Astrocyte (in vitro differentiated cells and primary cell): Measurements from ENCODE around the gene TMEM98. TPM values are rescaled to one million over a fixed set of nuclear protein-coding genes. Genes with fewer than 3 reads are reported as not detected.
"Not testable (repeated sequence)": the region's sequence is repeated elsewhere in the genome, so short reads cannot be mapped to it uniquely, and the experiment has no call there.

Experiments
- DNase-seq: peaks from one replicate; pipeline ENCODE4 v3.0.0-alpha.2; 2010; ENCODE audit warnings: low read depth
- FAIRE-seq: peaks from 2 replicates; lab custom pipeline; 2011; peaks lifted over from hg19 to GRCh38; lab: Jason Lieb, UNC
- H2AFZ ChIP-seq: 2 replicates; pipeline ENCODE4 v1.6.0; 2012; ENCODE audit warnings: low read depth, low read length, inconsistent platforms
- H3K27ac ChIP-seq: 2 replicates; pipeline ENCODE4 v1.5.1; 2011; ENCODE audit warnings: low read depth, low read length, inconsistent platforms
- H3K27me3 ChIP-seq: 2 replicates; pipeline ENCODE4 v1.6.0; 2011; ENCODE audit warnings: low read length, inconsistent platforms; ENCODE audit not compliant: insufficient read depth
- H3K36me3 ChIP-seq: 2 replicates; pipeline ENCODE4 v1.5.1; 2011; ENCODE audit warnings: low read length, inconsistent platforms; ENCODE audit not compliant: insufficient read depth
- H3K4me1 ChIP-seq: 2 replicates; pipeline ENCODE4 v1.5.1; 2011; ENCODE audit warnings: low read length, inconsistent platforms; ENCODE audit not compliant: insufficient read depth
- H3K4me2 ChIP-seq: 2 replicates; pipeline ENCODE4 v1.6.0; 2012; ENCODE audit warnings: low read length, inconsistent platforms
- H3K4me3 ChIP-seq: 2 replicates; pipeline ENCODE4 v1.5.1; 2011; ENCODE audit warnings: low read depth, mild to moderate bottlenecking, low read length, inconsistent platforms; ENCODE audit not compliant: insufficient read depth
- H3K79me2 ChIP-seq: 2 replicates; pipeline ENCODE4 v1.6.0; 2012; ENCODE audit warnings: mild to moderate bottlenecking, low read length, inconsistent platforms; ENCODE audit not compliant: insufficient read depth
- H3K9ac ChIP-seq: 2 replicates; pipeline ENCODE4 v1.6.0; 2012; ENCODE audit warnings: mild to moderate bottlenecking, low read length, inconsistent platforms
- H3K9me3 ChIP-seq: 2 replicates; pipeline ENCODE4 v1.5.1; 2012; ENCODE audit warnings: low read depth, mild to moderate bottlenecking, low read length, inconsistent platforms; ENCODE audit not compliant: insufficient read depth
- H4K20me1 ChIP-seq: 2 replicates; pipeline ENCODE4 v1.6.0; 2012; ENCODE audit warnings: low read length, inconsistent platforms; ENCODE audit not compliant: insufficient read depth
- H3K27ac Mint-ChIP-seq: one replicate; pipeline ENCODE4 v1.8.0; 2021; ENCODE audit warnings: mild to moderate bottlenecking, mixed read lengths; ENCODE audit not compliant: unreplicated experiment
- H3K27me3 Mint-ChIP-seq: one replicate; pipeline ENCODE4 v1.8.0; 2021; ENCODE audit warnings: low read depth, mixed read lengths; ENCODE audit not compliant: unreplicated experiment
- H3K36me3 Mint-ChIP-seq: one replicate; pipeline ENCODE4 v1.8.0; 2021; ENCODE audit warnings: low read depth, mixed read lengths; ENCODE audit not compliant: unreplicated experiment
- H3K4me1 Mint-ChIP-seq: one replicate; pipeline ENCODE4 v1.8.0; 2021; ENCODE audit warnings: low read depth, mixed read lengths; ENCODE audit not compliant: unreplicated experiment
- H3K4me3 Mint-ChIP-seq: one replicate; pipeline ENCODE4 v1.8.0; 2021; ENCODE audit warnings: mild to moderate bottlenecking, moderate library complexity, mixed read lengths; ENCODE audit not compliant: unreplicated experiment
- H3K9me3 Mint-ChIP-seq: one replicate; pipeline ENCODE4 v1.8.0; 2021; ENCODE audit warnings: mild to moderate bottlenecking, mixed read lengths; ENCODE audit not compliant: unreplicated experiment
- CTCF ChIP-seq: IDR thresholded peaks from 2 replicates; pipeline ENCODE4 v1.5.1; 2011; ENCODE audit warnings: low read depth, mild to moderate bottlenecking, inconsistent platforms, low read length, moderate library complexity; ENCODE audit not compliant: insufficient read depth
- EZH2 ChIP-seq: IDR thresholded peaks from 2 replicates; pipeline ENCODE4 v1.6.1; 2012; ENCODE audit warnings: mild to moderate bottlenecking, low read length, inconsistent platforms; ENCODE audit not compliant: insufficient read depth
- total RNA-seq: library from RNA; stranded (reverse); gene quantifications from 2 replicates; pipeline ENCODE4 v1.2.1, GENCODE V29; 2021

TMEM98 gene
- total RNA-seq, 1 donor from 2014 or later, result 62.6 TPM

GRCh38 chr17:32960815-32961214 lies 32.9 kb downstream of the TMEM98 start:
- H3K4me3 Mint-ChIP-seq, result no peak overlapping the region
- H3K27ac Mint-ChIP-seq, result no peak overlapping the region

GRCh38 chr17:32962320-32962711 lies 34.4 kb downstream of the TMEM98 start:
- no peaks in the 10 kb centered on the region for H3K9me3 ChIP-seq
- no peak overlapping the region for H3K4me3 Mint-ChIP-seq
- peaks cover 4% of the 10 kb centered on the region for H3K4me1 Mint-ChIP-seq
- no peak overlapping the region for H3K9ac ChIP-seq
- no peaks in the 10 kb centered on the region for H3K36me3 ChIP-seq
- H3K27ac Mint-ChIP-seq, result no peak overlapping the region
- H3K9me3 Mint-ChIP-seq, result no peaks in the 10 kb centered on the region
- no peaks in the 10 kb centered on the region for H4K20me1 ChIP-seq
- H3K27me3 Mint-ChIP-seq, result peaks cover 29% of the 10 kb centered on the region
- H3K4me1 ChIP-seq, result no peaks in the 10 kb centered on the region
- DNase-seq (no peak), FAIRE-seq (no peak)
- no peaks in the 10 kb centered on the region for H3K79me2 ChIP-seq
- TF ChIP-seq CTCF (no peak), EZH2 (no peak)
- peaks cover 2% of the 10 kb centered on the region for H3K27me3 ChIP-seq
- H3K4me3 ChIP-seq, result no peak overlapping the region
- no peaks in the 10 kb centered on the region for H3K36me3 Mint-ChIP-seq
- no peak overlapping the region for H2AFZ ChIP-seq
- H3K27ac ChIP-seq, result no peak overlapping the region
- no peak overlapping the region for H3K4me2 ChIP-seq

More at GRCh38 chr17:32960815-32961214, 32.9 kb downstream of the TMEM98 start:
- H3K27me3 Mint-ChIP-seq, result peaks cover 24% of the 10 kb centered on the region
- H4K20me1 ChIP-seq, result no peaks in the 10 kb centered on the region
- H3K36me3 Mint-ChIP-seq, result no peaks in the 10 kb centered on the region
- H3K4me2 ChIP-seq, result no peak overlapping the region
- H3K9me3 ChIP-seq, result no peaks in the 10 kb centered on the region
- FAIRE-seq (no peak), DNase-seq (no peak)
- H3K4me3 ChIP-seq, result no peak overlapping the region
- no peaks in the 10 kb centered on the region for H3K9me3 Mint-ChIP-seq
- no peaks in the 10 kb centered on the region for H3K79me2 ChIP-seq
- no peak overlapping the region for H3K9ac ChIP-seq
- TF ChIP-seq CTCF, result no peak
- TF ChIP-seq EZH2, result no peak
- no peak overlapping the region for H2AFZ ChIP-seq
- H3K36me3 ChIP-seq, result no peaks in the 10 kb centered on the region
- H3K4me1 ChIP-seq, result no peaks in the 10 kb centered on the region
- no peak overlapping the region for H3K27ac ChIP-seq
- peaks cover 4% of the 10 kb centered on the region for H3K4me1 Mint-ChIP-seq
- H3K27me3 ChIP-seq, result peaks cover 2% of the 10 kb centered on the region

GRCh38 chr17:32964541-32964940 lies 36.6 kb downstream of the TMEM98 start:
- Mint-ChIP-seq H3K4me1 (peaks cover 4% of the 10 kb centered on the region), H3K27ac (peak overlapping the region; percentile 8), H3K9me3 (peaks cover 10% of the 10 kb centered on the region), H3K36me3 (no peaks in the 10 kb centered on the region), H3K27me3 (peaks cover 29% of the 10 kb centered on the region), H3K4me3 (no peak overlapping the region)
- Histone ChIP-seq H3K79me2 (no peaks in the 10 kb centered on the region), H3K9ac (no peak overlapping the region), H4K20me1 (no peaks in the 10 kb centered on the region), H3K4me3 (no peak overlapping the region), H3K9me3 (no peaks in the 10 kb centered on the region), H3K27ac (no peak overlapping the region), H2AFZ (no peak overlapping the region), H3K4me1 (no peaks in the 10 kb centered on the region), H3K27me3 (peaks cover 2% of the 10 kb centered on the region), H3K36me3 (no peaks in the 10 kb centered on the region), H3K4me2 (no peak overlapping the region)
- TF ChIP-seq EZH2 (no peak), CTCF (no peak)
- no peak for DNase-seq
- no peak for FAIRE-seq

GRCh38 chr17:32969231-32969630 lies 41.3 kb downstream of the TMEM98 start:
- H3K79me2 ChIP-seq, FAIRE-seq, H3K4me1 ChIP-seq, H4K20me1 ChIP-seq, H2AFZ ChIP-seq, H3K9me3 ChIP-seq, H3K4me3 ChIP-seq, H3K4me2 ChIP-seq, H3K4me3 Mint-ChIP-seq, H3K36me3 ChIP-seq, H3K4me1 Mint-ChIP-seq, H3K27ac ChIP-seq, H3K36me3 Mint-ChIP-seq, H3K27ac Mint-ChIP-seq, H3K27me3 ChIP-seq, H3K9ac ChIP-seq, DNase-seq: not testable (repeated sequence)
- H3K9me3 Mint-ChIP-seq, result peaks cover 13% of the 10 kb centered on the region
- H3K27me3 Mint-ChIP-seq, result peaks cover 24% of the 10 kb centered on the region
